Peyer's patch (tissue), 4 donors: ENCODE data around the gene SLC44A3.

Experiments used
- CTCF ChIP-seq, 6 experiments: fragments of 450-650 bp in 4 of 6; fragments of 200-600 bp in 2 of 6; sonication (generic) in 1 of 6; IDR thresholded peaks; one replicate each; pipeline ENCODE4 v1.5.1; 2017 to 2019; ENCODE audit warnings: antibody characterized with exemption in 6 of 6, mild to moderate bottlenecking in 3 of 6, moderate library complexity in 1 of 6
- POLR2A ChIP-seq, 2 donors: fragments of 450-650 bp; IDR thresholded peaks; one replicate each; pipeline ENCODE4 v1.5.1; 2017; ENCODE audit warnings: antibody characterized with exemption in 2 of 2, mild to moderate bottlenecking in 2 of 2, moderate library complexity in 2 of 2

DNA sequence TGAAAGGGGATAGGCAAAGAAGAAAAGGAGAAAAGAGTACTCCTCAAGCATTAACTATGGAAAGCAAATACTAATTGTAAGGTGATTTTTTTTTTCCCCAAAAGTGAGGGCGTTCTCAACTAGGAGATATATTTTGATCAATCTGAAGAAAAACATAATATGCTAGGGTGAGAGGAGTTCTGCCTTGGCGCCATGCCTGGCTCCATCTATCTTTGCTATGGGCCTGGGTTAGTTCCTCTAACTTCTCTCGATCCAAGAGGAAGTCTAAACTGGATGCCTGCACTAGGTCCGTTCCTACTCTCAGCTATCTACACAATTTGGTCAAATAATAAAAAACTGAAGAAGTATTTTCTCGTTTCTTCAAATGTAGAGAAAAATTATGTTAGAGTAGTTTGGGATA lies 86.2 kb downstream of the SLC44A3 start:
- TF ChIP-seq POLR2A (IDR thresholded peaks at IDR 0.05) = no peak
- TF ChIP-seq CTCF (IDR thresholded peaks at IDR 0.05) = no peak
